PC-3 (cell line): ENCODE measurements around the gene CSRNP3. TPM values are rescaled to one million over a fixed set of nuclear protein-coding genes. Genes with fewer than 3 reads are reported as not detected.

Experiments used
- ATAC-seq: fragments of 200-7000 bp; cut with Tn5 transposase; 2 replicates; pipeline ENCODE4 v1.9.1; 2020; ENCODE audit warnings: mild to moderate bottlenecking, moderate library complexity
- BruUV-seq: library from RNA; stranded (reverse); fragments of 400-500 nt; replicated peaks from 2 replicates; lab custom pipeline; 2021; lab: Mats Ljungman, UMichigan
- CTCF ChIA-PET: fragments of 300-600 bp; sonication (Branson Sonifier 250); formaldehyde crosslinking; loops from one replicate; lab custom pipeline; 2022; ENCODE audit warnings: antibody characterized with exemption; lab: Charles Lee
- POLR2A ChIA-PET: fragments of 300-600 bp; sonication (Branson Sonifier 250); formaldehyde crosslinking; loops from one replicate; lab custom pipeline; 2022; ENCODE audit warnings: antibody characterized with exemption; ENCODE audit not compliant: unreplicated experiment; lab: Charles Lee
- DNase-seq: peaks from one replicate; pipeline ENCODE4 v3.0.0-alpha.2; 2015
- H2AFZ ChIP-seq: fragments of 300-600 bp; sonication (generic); 2 replicates; pipeline ENCODE4 v1.6.0; 2016; ENCODE audit warnings: antibody characterized with exemption, low read length
- H3F3A ChIP-seq: fragments of 300-600 bp; sonication (generic); one replicate; pipeline ENCODE4 v1.6.0; 2017; ENCODE audit warnings: antibody characterized with exemption, low read length, control low read depth, mild to moderate bottlenecking; ENCODE audit not compliant: unreplicated experiment
- H3K27ac ChIP-seq: fragments of 300-600 bp; sonication (generic); 2 replicates; pipeline ENCODE4 v1.5.1; 2016; ENCODE audit warnings: mild to moderate bottlenecking, low read length
- H3K27me3 ChIP-seq: fragments of 300-600 bp; sonication (generic); 2 replicates; pipeline ENCODE4 v1.6.1; 2016; ENCODE audit warnings: low read length, mixed read lengths
- H3K36me3 ChIP-seq: fragments of 300-600 bp; sonication (generic); 2 replicates; pipeline ENCODE4 v1.6.1; 2016; ENCODE audit warnings: low read depth, mixed run types, low read length, mixed read lengths
- H3K4me1 ChIP-seq: fragments of 300-600 bp; sonication (generic); 2 replicates; pipeline ENCODE4 v1.5.1; 2016; ENCODE audit warnings: low read length; ENCODE audit not compliant: insufficient read depth
- H3K4me2 ChIP-seq: fragments of 300-600 bp; sonication (generic); 2 replicates; pipeline ENCODE4 v1.6.0; 2016; ENCODE audit warnings: low read length
- H3K4me3 ChIP-seq: fragments of 300-600 bp; sonication (generic); 2 replicates; pipeline ENCODE4 v1.5.1; 2016; ENCODE audit warnings: mild to moderate bottlenecking, low read length, mixed read lengths
- H3K79me2 ChIP-seq: fragments of 300-600 bp; sonication (generic); 2 replicates; pipeline ENCODE4 v1.6.1; 2017; ENCODE audit warnings: low read length, mixed read lengths
- H3K9ac ChIP-seq: fragments of 300-600 bp; sonication (generic); 2 replicates; pipeline ENCODE4 v1.6.0; 2016; ENCODE audit warnings: mild to moderate bottlenecking, low read length
- H3K9me2 ChIP-seq: fragments of 300-600 bp; sonication (generic); replicated peaks from 2 replicates; pipeline ENCODE4 v1.6.1; 2016; ENCODE audit warnings: mixed run types, low read length, mixed read lengths
- H3K9me3 ChIP-seq: fragments of 300-600 bp; sonication (generic); 2 replicates; pipeline ENCODE4 v1.6.1; 2016; ENCODE audit warnings: low read length, mixed read lengths
- H4K20me1 ChIP-seq: fragments of 300-600 bp; sonication (generic); 2 replicates; pipeline ENCODE4 v1.6.1; 2016; ENCODE audit warnings: low read length, mixed read lengths
- EZH2 ChIP-seq: fragments of 300-600 bp; sonication (generic); IDR thresholded peaks from one replicate; pipeline ENCODE4 v1.6.1; 2017; ENCODE audit warnings: antibody characterized with exemption, mild to moderate bottlenecking, low read length; ENCODE audit not compliant: unreplicated experiment
- EZH2phosphoT487 ChIP-seq: fragments of 300-600 bp; sonication (generic); IDR thresholded peaks from 2 replicates; pipeline ENCODE4 v1.6.1; 2018; ENCODE audit warnings: mild to moderate bottlenecking, antibody characterized with exemption, low read length, borderline replicate concordance
- intact Hi-C: fragments of 100-400 bp; cut with micrococcal nuclease; formaldehyde crosslinking; loops from 2 replicates; pipeline ENCODE4 v1.9.0; 2023
- total RNA-seq: library from RNA; depleted of rRNA; stranded (reverse); fragments of >200 nt; gene quantifications from 2 replicates; pipeline ENCODE4 v1.2.3, GENCODE V29; 2014
- TF ChIP-seq, protein P1 (sequence below): fragments of 300-600 bp; sonication (generic); conservative IDR thresholded peaks from 2 replicates; pipeline ENCODE4 v1.5.1; 2017; ENCODE audit warnings: antibody characterized with exemption, low read depth, mild to moderate bottlenecking, low read length

Gene CSRNP3
- total RNA-seq, 1 experiment from 2014 or later = 2.2 TPM

DNA sequence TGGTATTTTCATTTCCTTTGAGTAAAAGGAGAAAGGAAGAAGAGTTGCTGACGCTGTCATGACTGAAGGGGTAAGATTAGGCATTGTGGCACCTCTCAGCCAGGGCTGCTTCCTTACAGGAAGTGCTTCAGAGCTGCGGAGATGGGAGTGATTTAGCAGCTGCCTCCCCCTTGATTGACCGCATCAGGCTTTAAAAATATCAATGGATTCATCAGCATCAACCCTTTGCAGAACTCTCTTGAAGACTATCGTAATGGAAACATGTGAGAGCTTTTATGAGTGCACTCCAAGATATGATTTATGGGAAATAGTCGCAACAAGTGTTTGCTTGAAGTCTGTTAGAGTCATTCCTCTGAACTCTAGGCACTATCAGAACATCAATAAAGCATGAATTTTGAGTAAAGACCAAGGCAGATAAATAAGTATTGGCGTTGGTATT lies 141.1 kb downstream of the CSRNP3 start:
- H3K4me1 ChIP-seq = no peaks in the 10 kb centered on the region
- intact Hi-C loops = no loop called here
- H3K9me3 ChIP-seq = no peaks in the 10 kb centered on the region
- no peaks in the 10 kb centered on the region for H3K27me3 ChIP-seq
- H3K27ac ChIP-seq = no peak overlapping the region
- H3K9me2 ChIP-seq = no peaks in the 10 kb centered on the region
- no TSS peak for BruUV-seq
- H3K4me2 ChIP-seq = no peak overlapping the region
- ChIA-PET POLR2A (no interaction called here), CTCF (no interaction called here)
- H3K4me3 ChIP-seq = no peak overlapping the region
- no peaks in the 10 kb centered on the region for H3F3A ChIP-seq
- H3K36me3 ChIP-seq = no peaks in the 10 kb centered on the region
- no peaks in the 10 kb centered on the region for H4K20me1 ChIP-seq
- ATAC-seq (no peak), DNase-seq (no peak)
- no peaks in the 10 kb centered on the region for H3K79me2 ChIP-seq
- H3K9ac ChIP-seq = no peak overlapping the region
- TF ChIP-seq EZH2 = no peak
- no peak for TF ChIP-seq EZH2phosphoT487
- TF ChIP-seq, protein P1, sequence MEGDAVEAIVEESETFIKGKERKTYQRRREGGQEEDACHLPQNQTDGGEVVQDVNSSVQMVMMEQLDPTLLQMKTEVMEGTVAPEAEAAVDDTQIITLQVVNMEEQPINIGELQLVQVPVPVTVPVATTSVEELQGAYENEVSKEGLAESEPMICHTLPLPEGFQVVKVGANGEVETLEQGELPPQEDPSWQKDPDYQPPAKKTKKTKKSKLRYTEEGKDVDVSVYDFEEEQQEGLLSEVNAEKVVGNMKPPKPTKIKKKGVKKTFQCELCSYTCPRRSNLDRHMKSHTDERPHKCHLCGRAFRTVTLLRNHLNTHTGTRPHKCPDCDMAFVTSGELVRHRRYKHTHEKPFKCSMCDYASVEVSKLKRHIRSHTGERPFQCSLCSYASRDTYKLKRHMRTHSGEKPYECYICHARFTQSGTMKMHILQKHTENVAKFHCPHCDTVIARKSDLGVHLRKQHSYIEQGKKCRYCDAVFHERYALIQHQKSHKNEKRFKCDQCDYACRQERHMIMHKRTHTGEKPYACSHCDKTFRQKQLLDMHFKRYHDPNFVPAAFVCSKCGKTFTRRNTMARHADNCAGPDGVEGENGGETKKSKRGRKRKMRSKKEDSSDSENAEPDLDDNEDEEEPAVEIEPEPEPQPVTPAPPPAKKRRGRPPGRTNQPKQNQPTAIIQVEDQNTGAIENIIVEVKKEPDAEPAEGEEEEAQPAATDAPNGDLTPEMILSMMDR = no peak
- H2AFZ ChIP-seq = no peak overlapping the region

DNA sequence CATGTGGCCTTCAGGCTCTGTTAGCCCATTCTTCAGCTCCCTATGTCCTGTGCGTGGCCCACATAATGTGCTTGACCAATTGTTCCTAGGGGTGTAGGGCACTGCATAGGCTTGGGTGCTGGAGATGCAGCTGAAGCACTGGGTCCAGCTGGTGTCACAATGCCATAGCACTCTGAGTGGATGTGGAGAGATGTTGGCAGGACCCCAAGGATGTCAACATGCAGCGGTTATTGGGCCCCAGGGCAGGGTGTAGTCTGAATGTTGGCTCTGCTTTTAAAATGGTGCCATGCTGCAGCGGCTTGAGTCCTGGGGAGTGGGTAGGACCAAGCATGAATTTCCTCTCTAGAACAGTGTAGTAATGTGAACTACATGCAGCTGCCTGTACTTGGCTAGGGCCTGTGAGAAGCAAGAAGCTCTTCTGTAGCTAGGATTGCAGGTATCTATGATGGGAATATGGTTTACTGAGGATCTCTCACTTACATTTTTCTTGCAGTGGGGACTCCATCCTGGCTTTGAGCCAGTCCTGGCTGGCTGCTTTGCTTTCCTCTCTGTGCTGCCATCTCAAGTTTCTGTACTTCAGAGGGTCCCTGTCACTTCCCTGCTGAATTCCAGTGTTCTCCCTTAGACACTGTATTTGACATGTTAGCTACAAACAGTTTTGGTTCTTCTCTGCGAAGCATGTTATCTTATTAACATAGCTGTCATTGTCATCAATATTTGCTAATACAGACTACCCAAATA lies 148.4 kb downstream of the CSRNP3 start:
- no peak overlapping the region for H3K4me3 ChIP-seq
- ATAC-seq (no peak), DNase-seq (no peak)
- no peaks in the 10 kb centered on the region for H3K27me3 ChIP-seq
- no peaks in the 10 kb centered on the region for H3K9me3 ChIP-seq
- no peak overlapping the region for H2AFZ ChIP-seq
- TF ChIP-seq EZH2phosphoT487 = no peak
- no peak for TF ChIP-seq EZH2
- TF ChIP-seq, protein P1 = no peak
- BruUV-seq = no TSS peak
- no peaks in the 10 kb centered on the region for H3K9me2 ChIP-seq
- no peaks in the 10 kb centered on the region for H3K36me3 ChIP-seq
- intact Hi-C loops = no loop called here
- no peaks in the 10 kb centered on the region for H3F3A ChIP-seq
- H3K4me1 ChIP-seq = peaks cover 14% of the 10 kb centered on the region
- CTCF ChIA-PET = interaction anchor here (0.5 kb wide), 1 partner anchor 414 kb away, joined by 3 read pairs; the partner anchor contains the start of gene SCN3A
- POLR2A ChIA-PET = no interaction called here
- no peak overlapping the region for H3K27ac ChIP-seq
- H3K9ac ChIP-seq = no peak overlapping the region
- no peaks in the 10 kb centered on the region for H3K79me2 ChIP-seq
- no peak overlapping the region for H3K4me2 ChIP-seq
- H4K20me1 ChIP-seq = no peaks in the 10 kb centered on the region

DNA sequence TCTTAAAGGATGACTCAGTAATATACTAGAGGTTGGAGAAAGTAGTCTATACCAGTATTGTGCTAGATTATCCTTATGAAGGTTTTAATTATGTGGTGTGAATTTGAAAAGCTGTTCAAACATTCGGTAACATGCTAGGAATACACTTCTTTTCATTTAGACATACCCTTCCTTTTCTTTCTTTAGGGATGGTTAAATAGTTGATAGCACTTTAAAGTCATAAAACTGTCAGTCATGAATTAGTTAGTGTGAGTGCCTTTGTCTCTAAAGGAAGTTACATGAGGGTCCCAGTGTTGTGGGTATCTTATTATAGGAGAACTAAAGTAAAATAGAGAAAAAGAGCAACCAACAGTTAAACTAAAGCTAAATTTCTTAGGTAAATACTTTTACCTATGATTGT lies 149.3 kb downstream of the CSRNP3 start:
- no peaks in the 10 kb centered on the region for H3K9me2 ChIP-seq
- DNase-seq (no peak), ATAC-seq (no peak)
- no TSS peak for BruUV-seq
- no peak overlapping the region for H2AFZ ChIP-seq
- peaks cover 14% of the 10 kb centered on the region for H3K4me1 ChIP-seq
- H3K27me3 ChIP-seq = no peaks in the 10 kb centered on the region
- ChIA-PET CTCF (no interaction called here), POLR2A (no interaction called here)
- TF ChIP-seq, protein P1 = no peak
- no peak for TF ChIP-seq EZH2
- TF ChIP-seq EZH2phosphoT487 = no peak
- H3F3A ChIP-seq = no peaks in the 10 kb centered on the region
- H3K79me2 ChIP-seq = no peaks in the 10 kb centered on the region
- H4K20me1 ChIP-seq = no peaks in the 10 kb centered on the region
- no peaks in the 10 kb centered on the region for H3K9me3 ChIP-seq
- no peak overlapping the region for H3K27ac ChIP-seq
- intact Hi-C loops = no loop called here
- H3K4me2 ChIP-seq = no peak overlapping the region
- H3K9ac ChIP-seq = no peak overlapping the region
- no peak overlapping the region for H3K4me3 ChIP-seq
- H3K36me3 ChIP-seq = no peaks in the 10 kb centered on the region
